ENCODE data around the gene CRACR2B.
A peak's percentile ranks its signal among the peaks of the same experiment; 100 is the strongest.

Gene CRACR2B

DNA sequence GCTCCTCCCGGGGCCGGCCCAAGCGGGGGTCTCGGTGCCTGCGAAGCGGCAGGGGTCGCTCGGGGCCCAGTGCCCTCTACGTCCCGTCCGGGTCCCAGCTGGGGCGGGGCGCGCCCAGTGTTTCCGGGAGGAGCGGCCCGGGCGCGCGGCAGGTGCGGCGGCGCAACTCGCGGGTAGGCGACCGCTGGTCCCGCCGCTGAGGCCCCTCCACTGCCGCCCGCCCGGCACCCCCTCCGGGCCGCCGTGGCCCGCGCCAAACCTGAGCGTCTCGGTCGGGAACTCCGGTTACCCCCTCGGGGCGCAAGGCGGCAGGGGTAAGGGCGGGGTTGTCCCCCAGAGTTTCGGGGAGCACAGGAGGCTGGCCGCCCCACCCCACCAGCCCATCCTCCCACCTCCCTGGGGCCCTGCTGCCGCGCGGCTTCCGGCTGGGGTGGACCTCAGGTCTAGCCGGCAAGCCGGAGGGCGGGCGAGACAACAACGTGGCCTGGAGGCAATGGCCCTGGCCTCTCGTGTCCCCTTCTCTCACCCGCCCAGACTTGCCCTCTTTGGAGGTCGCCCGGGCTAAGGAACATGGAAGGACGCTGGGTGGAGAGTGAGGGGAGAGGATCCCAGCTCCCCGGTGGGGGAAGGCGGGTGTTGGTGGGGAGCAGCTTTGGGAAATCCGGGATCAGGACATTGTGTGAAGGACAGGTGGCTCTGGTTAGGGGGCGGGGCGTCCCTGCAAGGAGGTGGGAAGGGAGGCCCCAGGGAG lies 398 bp upstream of the CRACR2B start:
- no peak for DNase-seq (ENCODE audit: low spot score)

DNA sequence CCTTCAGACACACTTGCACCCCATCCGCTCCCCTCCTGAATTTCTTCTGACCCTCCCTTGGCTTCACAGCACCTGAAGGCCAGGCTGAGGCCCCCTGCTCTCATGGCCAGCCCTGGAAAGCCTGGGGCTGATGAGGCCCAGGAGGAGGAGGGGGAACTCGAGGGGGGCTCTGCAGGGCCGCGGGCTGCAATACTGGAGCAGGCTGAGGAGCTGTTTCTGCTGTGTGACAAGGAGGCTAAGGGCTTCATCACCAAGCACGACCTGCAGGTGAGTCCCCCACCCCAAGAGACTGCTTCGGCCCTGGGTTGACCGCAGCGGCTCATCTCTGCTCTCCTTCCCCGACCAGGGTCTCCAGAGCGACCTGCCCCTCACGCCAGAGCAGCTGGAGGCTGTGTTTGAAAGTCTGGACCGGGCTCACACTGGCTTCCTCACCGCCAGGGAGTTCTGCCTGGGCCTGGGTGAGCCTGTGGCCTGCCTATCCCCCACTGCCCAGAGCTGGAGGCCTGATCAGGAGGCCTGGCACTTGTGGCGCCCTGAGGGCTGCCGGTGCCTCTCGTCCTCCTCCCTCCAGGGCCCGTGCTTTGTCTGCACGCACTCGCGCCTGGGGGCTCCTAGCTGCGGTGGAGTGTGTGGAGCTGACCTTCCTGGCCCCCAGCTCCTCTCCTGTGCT lies 922 bp downstream of the CRACR2B start:
- DNase-seq (ENCODE audit: low spot score) = no peak

DNA sequence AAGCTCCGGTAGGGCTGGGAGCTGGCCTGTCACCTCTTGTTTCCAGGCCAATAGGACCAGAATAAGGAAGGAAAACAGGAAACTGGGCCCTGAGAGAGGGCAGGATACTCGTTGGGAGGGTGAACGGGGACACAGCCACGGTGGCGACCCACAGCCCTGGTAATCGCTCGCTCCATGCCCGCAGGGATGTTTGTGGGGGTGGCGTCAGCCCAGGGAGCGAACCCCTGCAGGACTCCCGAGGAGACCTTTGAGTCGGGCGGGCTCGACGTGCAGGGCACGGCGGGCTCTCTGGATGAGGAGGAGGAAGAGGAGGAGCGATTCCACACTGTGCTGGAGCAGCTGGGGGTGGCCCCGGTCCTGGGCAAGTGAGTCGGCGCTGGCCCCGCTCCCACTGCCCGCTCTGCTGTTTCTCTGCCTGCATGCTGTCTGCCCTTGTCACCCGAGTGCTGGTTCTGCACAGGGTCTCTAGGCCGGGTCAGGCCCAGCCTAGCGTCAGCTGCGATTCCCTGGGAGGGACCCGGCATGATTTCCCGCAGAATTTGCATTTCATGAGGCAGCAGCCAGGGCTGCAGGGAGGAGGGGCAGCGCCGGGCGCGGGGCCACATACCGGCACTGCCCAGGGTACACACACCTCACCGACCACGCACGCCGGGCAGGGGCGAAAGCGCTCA lies 1.6 kb downstream of the CRACR2B start:
- DNase-seq (ENCODE audit: low spot score) = no peak

DNA sequence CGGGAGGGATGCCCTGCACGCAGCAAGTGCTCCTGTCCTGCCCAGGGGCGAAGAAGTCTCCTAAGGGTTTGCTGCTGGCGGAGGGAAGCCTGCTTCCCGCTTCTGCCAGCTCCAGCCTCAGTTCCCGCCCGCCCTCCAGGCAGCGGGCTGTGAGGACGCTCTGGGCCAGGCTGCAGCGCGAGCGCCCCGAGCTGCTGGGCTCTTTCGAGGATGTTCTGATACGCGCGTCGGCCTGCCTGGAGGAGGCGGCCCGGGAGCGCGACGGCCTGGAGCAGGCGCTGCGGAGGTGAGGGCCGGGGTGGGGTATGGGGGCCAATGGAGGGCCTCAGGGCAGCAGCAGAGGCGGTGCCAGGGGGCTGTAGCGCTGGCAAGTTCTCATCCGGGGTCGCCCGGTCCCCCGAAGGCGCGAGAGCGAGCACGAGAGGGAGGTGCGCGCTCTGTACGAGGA lies 2.2 kb downstream of the CRACR2B start:
- no peak for DNase-seq (ENCODE audit: low spot score)

GRCh38 chr11:830295-831117 lies 2.8 kb downstream of the CRACR2B start:
- DNase-seq (ENCODE audit: low spot score) = no peak

DNA sequence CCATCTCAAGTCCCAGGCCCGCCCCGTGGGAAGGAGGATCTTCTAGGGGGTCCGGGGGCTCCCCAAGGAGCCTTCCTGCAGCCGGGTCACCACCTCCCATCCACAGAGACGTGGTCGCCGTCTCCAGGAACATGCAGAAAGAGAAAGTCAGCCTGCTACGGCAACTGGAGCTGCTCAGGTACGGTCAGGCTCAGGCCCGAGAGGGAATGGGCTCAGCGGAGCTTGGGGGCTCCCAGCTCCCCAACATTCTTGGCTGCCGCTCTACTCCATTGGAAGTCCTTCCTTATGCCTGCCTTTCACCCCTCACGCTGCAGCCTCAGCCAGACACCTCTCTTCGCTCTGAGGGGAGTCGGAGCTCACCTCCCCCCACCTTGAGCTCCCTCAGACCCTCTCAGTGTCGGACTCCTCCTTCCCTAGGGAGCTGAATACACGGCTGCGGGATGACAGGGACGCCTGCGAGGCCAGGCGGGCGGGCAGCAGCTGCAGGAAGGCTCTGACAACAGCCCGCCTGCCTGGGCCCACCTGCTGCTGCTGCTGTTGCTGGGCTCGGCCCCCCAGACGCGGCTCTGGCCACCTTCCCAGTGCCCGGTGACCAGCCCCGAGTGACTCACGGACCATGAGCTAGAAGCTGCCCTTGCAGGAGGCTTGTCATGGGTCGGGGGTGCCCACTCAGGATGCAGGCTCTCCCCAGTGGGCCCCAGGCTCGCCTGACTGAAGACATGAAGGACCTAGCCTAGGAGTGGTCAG lies 3.6 kb downstream of the CRACR2B start:
- DNase-seq (ENCODE audit: low spot score) = no peak

DNA sequence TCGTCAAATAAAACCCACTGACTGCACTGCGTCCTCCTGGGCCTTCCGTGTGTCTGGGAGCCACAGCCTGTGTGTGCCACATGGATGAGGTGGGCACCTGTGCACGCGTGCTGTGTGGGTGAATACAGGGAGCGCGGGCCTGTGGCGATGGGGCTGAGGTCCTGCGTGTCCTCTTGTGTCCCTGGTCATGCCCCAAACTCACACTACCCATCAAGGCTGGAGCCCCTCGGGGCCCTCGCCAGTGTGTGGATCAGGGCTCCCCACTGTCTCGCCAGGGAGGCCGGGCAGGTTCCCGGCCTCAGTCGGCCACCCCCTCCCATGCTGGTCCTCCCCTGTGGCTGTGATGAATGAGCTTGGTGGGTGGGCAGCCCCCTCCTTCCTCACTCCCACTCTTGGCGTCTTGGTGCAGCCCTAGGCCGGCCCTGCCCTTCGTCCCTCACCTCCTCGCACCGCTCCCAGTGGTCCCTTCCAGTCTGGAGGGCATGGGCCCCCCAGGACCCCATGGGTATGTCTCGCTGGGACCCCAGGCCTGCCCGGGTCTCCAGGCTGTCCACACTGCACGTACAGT lies 4.3 kb downstream of the CRACR2B start:
- no peak for DNase-seq (ENCODE audit: low spot score)

GRCh38 chr11:832529-833113 lies 4.9 kb downstream of the CRACR2B start, which contains the start of gene CD151:
Gene CD151, plus strand, starts transcription at chr11:832952. Its CDS starts 3,118 bp downstream, at chr11:836070.
- DNase-seq (ENCODE audit: low spot score) = peak; percentile 65

DNA sequence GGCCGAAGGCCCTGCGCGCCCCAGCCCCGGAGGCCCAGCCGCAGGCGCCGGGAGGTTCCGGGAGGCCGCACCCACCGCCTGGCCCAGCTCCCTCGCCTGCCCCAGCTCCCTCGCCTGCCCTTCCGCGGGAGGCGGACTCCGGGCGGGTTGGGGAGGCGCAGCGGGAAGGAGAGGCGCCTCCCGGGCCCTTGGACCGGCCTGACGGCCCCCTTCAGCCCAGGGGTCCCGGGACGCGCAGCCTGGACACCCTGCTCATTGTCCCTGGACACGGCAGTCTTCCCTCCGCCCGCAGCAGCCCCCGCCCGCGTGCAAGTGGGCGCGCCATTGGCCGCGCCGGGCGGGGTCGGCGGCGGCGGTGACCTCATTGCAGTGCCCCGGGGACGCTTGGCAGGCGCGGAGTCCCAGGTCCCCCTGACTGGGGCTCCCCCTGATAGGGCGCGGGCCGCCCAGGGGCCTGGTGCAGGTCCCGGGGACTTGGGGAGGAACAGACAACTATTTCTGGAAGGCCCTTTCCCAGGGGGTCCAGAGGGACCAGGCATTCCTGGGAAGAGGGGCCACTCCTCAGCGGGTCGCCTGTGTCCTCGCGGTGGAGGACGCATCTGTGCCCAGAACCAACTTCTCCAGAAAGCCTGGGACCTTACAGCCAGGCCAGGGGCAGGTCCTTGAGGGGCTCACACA lies 5.5 kb downstream of the CRACR2B start:
- peak; percentile 63 for DNase-seq (ENCODE audit: low spot score)

GRCh38 chr11:833849-834311 lies 6.2 kb downstream of the CRACR2B start:
- no peak for DNase-seq (ENCODE audit: low spot score)

DNA sequence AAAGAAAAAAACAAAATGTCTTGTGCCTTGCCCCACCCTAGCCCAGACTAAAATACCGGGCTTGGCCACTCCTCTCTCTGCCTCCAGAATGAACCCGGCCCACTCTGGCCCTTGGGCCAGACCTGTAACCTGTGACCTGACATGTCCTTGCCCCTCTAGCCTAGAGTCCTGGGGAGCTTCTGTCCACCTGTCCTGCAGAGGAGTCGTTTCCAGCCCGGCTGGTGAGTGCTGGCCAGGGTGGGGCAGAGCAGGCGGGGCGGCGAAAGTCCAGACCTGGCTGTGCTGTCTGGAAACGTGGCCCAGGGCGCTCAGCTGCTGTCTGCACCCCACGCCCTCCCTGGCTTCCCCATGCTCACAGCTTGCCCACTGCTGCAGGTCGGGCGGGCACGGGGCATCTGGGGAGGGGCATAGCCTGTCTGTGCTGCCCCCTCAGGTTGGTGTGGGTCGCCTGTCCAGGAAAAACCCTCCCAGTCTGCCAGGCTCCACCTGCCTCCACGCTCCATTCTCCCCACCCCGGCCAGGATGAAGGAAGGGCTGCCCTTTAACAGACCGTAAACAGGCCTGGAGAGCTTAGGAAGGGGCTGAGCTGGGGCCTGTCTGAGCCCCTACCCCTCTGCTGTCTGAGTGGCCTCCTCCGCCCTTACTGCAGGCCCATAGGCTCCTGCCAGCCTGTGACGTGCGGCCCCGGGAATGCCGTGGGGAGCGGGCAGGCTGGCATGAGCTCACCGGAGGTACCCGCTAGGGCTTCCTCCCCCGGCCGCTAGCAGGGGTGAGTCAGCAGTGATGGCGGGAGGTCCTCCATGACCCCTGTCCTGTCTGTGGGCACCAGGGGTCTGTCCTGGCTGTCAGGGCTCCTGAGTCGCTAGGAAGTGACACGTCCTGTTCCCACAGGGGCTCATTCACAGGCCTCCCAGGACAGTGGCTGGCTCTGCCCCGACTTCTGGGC lies 6.9 kb downstream of the CRACR2B start:
- no peak for DNase-seq (ENCODE audit: low spot score)

GRCh38 chr11:836274-836673 lies 8.6 kb downstream of the CRACR2B start:
- DNase-seq (ENCODE audit: low spot score) = no peak

DNA sequence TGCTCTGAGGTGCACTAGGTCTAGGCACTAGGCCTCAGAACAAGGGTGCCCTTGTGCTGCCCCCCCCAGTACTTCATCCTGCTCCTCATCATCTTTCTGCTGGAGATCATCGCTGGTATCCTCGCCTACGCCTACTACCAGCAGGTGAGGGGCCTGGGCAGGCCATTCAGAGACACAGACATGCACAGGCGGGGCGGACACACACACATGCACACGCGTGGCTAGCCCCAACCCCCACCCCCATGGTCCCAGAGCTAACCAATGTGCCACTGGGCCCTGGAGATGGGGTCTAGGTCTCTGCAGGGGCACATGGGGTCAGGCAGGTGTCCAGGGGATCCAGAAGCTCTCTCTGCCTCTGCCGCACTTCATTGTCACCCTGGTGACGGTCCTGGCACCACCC lies 9.0 kb downstream of the CRACR2B start:
- DNase-seq (ENCODE audit: low spot score) = no peak

GRCh38 chr11:837189-837989 lies 9.7 kb downstream of the CRACR2B start:
- no peak for DNase-seq (ENCODE audit: low spot score)

GRCh38 chr11:837990-838307 lies 10.2 kb downstream of the CRACR2B start:
- DNase-seq (ENCODE audit: low spot score) = no peak

DNA sequence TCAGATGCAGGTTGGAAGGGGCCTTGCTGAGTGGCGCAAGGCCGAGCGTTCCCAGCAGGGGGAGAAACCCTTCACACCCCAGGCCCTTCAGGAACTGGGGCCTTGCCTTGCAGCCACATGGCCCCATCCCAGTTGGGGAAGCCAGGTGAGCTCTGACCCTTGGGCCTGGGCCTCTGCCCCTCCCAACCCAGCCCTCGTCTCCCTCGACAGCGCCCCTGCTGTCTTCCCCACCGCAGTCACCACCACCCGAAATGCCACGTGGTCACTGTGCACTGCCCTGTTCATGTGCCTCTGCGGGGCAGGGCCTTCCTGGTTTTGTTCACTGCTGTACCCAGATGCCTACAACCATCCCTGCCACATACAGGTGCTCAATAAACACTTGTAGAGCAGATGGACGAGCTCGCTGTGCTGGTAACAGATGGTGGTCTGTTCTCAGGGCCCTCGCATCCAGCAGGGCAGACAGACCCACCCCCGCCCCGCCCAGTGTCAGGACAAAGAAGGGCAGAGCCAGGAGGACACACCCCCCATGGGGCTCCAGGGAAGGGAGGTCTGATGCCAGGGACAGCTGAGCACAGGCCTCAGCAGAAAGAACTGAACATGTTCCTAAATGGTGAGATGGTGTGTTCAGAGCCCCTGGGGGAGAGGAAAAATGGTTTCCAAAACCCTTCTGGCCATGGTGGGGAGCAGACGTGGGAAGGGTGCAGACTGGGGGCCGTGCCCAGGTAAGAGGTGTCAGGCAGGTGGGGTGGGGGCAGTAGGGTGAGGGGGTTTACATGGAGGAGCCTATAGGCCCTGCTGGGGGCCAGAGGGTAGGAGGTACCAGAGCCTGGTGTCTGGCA lies 10.9 kb downstream of the CRACR2B start:
- no peak for DNase-seq (ENCODE audit: low spot score)

DNA sequence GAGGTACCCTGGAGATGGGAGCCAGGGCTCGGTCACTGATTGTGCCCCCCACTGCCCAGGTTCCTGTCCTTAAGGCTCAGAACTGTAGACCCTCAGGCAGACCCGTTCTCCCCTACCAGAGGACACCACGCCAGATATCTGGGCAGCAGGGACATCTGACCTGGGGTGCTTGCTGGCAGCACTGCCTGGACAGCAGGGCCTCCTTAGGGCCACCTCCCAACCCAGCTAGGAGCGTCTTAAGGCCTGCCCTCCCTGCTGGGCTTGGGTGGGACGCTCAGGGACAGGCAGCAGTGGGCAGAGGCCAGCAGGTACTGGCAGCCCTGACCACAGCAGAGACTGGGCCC lies 11.5 kb downstream of the CRACR2B start:
- DNase-seq (ENCODE audit: low spot score) = no peak
